OCI-LY7 (cell line): ENCODE data around the gene SRPRA. TPM values are rescaled to one million over a fixed set of nuclear protein-coding genes. Genes with fewer than 3 reads are reported as not detected.
A peak's percentile ranks its signal among the peaks of the same experiment; 100 is the strongest.
"Not testable (repeated sequence)": the region's sequence is repeated elsewhere in the genome, so short reads cannot be mapped to it uniquely, and the experiment has no call there.

Source experiments
- BruUV-seq: library from RNA; stranded (reverse); fragments of 400-500 nt; replicated peaks from 2 replicates; lab custom pipeline; 2021; lab: Mats Ljungman, UMichigan
- CTCF ChIA-PET: fragments of 300-600 bp; sonication (Branson Sonifier 250); formaldehyde crosslinking; loops from one replicate; lab custom pipeline; 2022; ENCODE audit warnings: antibody characterized with exemption; ENCODE audit not compliant: unreplicated experiment; lab: Charles Lee
- POLR2A ChIA-PET: fragments of 300-600 bp; sonication (Branson Sonifier 250); formaldehyde crosslinking; loops from one replicate; lab custom pipeline; 2022; ENCODE audit warnings: antibody characterized with exemption; lab: Charles Lee
- DNase-seq: peaks from one replicate; pipeline ENCODE4 v3.0.0-alpha.2; 2015; ENCODE audit warnings: low spot score
- H2AFZ ChIP-seq: fragments of 200-600 bp; sonication (generic), shearing (Covaris generic); 2 replicates; pipeline ENCODE4 v1.6.1; 2014; ENCODE audit warnings: mild to moderate bottlenecking, antibody characterized with exemption, low read length, moderate library complexity
- H3K27ac ChIP-seq: fragments of 200-600 bp; sonication (generic); 2 replicates; pipeline ENCODE4 v1.5.1; 2014; ENCODE audit warnings: mixed run types, low read depth, mild to moderate bottlenecking, moderate library complexity, low read length, inconsistent platforms; ENCODE audit not compliant: poor library complexity, severe bottlenecking
- H3K36me3 ChIP-seq: fragments of 200-600 bp; sonication (generic); 2 replicates; pipeline ENCODE4 v1.6.1; 2014; ENCODE audit warnings: mild to moderate bottlenecking, antibody characterized with exemption, low read length, moderate library complexity, mixed read lengths; ENCODE audit not compliant: insufficient read depth
- H3K4me1 ChIP-seq: fragments of 200-600 bp; sonication (generic); 2 replicates; pipeline ENCODE4 v1.5.1; 2014; ENCODE audit warnings: mild to moderate bottlenecking, low read length; ENCODE audit not compliant: insufficient read depth, poor library complexity, severe bottlenecking
- H3K4me2 ChIP-seq: fragments of 200-600 bp; sonication (generic); 2 replicates; pipeline ENCODE4 v1.6.1; 2014; ENCODE audit warnings: mild to moderate bottlenecking, low read length
- H3K4me3 ChIP-seq: fragments of 200-600 bp; sonication (generic); 2 replicates; pipeline ENCODE4 v1.5.1; 2014; ENCODE audit warnings: mild to moderate bottlenecking, low read depth, low read length; ENCODE audit not compliant: poor library complexity, severe bottlenecking
- H3K79me2 ChIP-seq: fragments of 200-600 bp; sonication (generic); 2 replicates; pipeline ENCODE4 v1.6.1; 2016; ENCODE audit warnings: low read depth, mild to moderate bottlenecking, low read length, moderate library complexity, mixed read lengths; ENCODE audit not compliant: insufficient read depth
- H3K9me2 ChIP-seq: fragments of 200-600 bp; sonication (generic); 2 replicates; pipeline ENCODE4 v1.6.1; 2016; ENCODE audit warnings: mild to moderate bottlenecking, low read length, mixed read lengths; ENCODE audit not compliant: insufficient read depth
- H3K9me3 ChIP-seq: fragments of 200-600 bp; sonication (generic); 2 replicates; pipeline ENCODE4 v1.6.1; 2014; ENCODE audit warnings: mild to moderate bottlenecking, mixed run types, low read length, mixed read lengths
- H4K20me1 ChIP-seq: fragments of 200-600 bp; sonication (generic); 2 replicates; pipeline ENCODE4 v1.6.1; 2014; ENCODE audit warnings: mild to moderate bottlenecking, antibody characterized with exemption, low read length, moderate library complexity, mixed read lengths; ENCODE audit not compliant: insufficient read depth
- EZH2phosphoT487 ChIP-seq: fragments of 200-600 bp; sonication (generic); IDR thresholded peaks from 2 replicates; pipeline ENCODE4 v1.6.1; 2018; ENCODE audit warnings: low read depth, borderline replicate concordance, mild to moderate bottlenecking, mixed run types, antibody characterized with exemption, low read length, moderate library complexity, mixed read lengths
- intact Hi-C: fragments of 100-400 bp; cut with micrococcal nuclease; formaldehyde crosslinking; loops from one replicate; pipeline ENCODE4 v1.10.0; 2022; ENCODE audit not compliant: unreplicated experiment
- total RNA-seq, 2 experiments: library from RNA; depleted of rRNA in 1 of 2; stranded (reverse); fragments of >200 nt in 1 of 2; shearing (Covaris generic) in 1 of 2; gene quantifications; 2 replicates each; pipeline ENCODE4 v1.2.3, GENCODE V29; 2014 to 2022
- TF ChIP-seq, protein P1 (sequence below): fragments of 200-600 bp; sonication (generic); conservative IDR thresholded peaks from 2 replicates; pipeline ENCODE4 v1.5.1; 2014; ENCODE audit warnings: mild to moderate bottlenecking, antibody characterized with exemption, low read length, moderate library complexity, mixed read lengths

SRPRA gene
- total RNA-seq, 2 experiments from 2014 or later = 62.9 to 100 TPM

DNA sequence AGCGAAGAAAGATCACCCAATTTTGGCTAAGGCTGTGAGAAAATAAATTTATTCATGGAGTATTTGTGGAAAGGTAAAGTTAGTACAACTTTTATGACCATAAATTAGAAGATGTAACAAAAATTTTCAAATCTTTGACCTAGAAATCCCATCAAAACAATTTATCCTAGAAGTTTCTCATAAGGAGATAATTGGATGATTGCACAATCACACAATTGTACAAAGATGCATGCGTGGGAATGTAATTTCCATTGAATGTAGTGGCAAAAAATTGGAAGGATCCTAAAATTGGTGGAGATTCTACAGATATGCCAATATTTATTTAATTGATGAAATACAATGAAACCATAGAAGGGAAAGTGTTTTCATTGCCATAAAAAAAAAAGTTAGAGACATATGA, 11.6 kb downstream of the SRPRA start:
- no peak for TF ChIP-seq EZH2phosphoT487
- TF ChIP-seq, protein P1, sequence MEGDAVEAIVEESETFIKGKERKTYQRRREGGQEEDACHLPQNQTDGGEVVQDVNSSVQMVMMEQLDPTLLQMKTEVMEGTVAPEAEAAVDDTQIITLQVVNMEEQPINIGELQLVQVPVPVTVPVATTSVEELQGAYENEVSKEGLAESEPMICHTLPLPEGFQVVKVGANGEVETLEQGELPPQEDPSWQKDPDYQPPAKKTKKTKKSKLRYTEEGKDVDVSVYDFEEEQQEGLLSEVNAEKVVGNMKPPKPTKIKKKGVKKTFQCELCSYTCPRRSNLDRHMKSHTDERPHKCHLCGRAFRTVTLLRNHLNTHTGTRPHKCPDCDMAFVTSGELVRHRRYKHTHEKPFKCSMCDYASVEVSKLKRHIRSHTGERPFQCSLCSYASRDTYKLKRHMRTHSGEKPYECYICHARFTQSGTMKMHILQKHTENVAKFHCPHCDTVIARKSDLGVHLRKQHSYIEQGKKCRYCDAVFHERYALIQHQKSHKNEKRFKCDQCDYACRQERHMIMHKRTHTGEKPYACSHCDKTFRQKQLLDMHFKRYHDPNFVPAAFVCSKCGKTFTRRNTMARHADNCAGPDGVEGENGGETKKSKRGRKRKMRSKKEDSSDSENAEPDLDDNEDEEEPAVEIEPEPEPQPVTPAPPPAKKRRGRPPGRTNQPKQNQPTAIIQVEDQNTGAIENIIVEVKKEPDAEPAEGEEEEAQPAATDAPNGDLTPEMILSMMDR = no peak
- no peaks in the 10 kb centered on the region for H3K79me2 ChIP-seq
- ChIA-PET POLR2A (no interaction called here), CTCF (no interaction called here)
- H4K20me1 ChIP-seq = no peaks in the 10 kb centered on the region
- no peak overlapping the region for H3K27ac ChIP-seq
- H3K4me2 ChIP-seq = no peak overlapping the region
- no peak overlapping the region for H2AFZ ChIP-seq
- H3K9me2 ChIP-seq = no peaks in the 10 kb centered on the region
- H3K4me1 ChIP-seq = no peaks in the 10 kb centered on the region
- TSS peak; percentile 44 for BruUV-seq
- no peak overlapping the region for H3K4me3 ChIP-seq
- peaks cover 81% of the 10 kb centered on the region for H3K36me3 ChIP-seq
- no peak for DNase-seq
- H3K9me3 ChIP-seq = no peaks in the 10 kb centered on the region
- intact Hi-C loops = no loop called here

DNA sequence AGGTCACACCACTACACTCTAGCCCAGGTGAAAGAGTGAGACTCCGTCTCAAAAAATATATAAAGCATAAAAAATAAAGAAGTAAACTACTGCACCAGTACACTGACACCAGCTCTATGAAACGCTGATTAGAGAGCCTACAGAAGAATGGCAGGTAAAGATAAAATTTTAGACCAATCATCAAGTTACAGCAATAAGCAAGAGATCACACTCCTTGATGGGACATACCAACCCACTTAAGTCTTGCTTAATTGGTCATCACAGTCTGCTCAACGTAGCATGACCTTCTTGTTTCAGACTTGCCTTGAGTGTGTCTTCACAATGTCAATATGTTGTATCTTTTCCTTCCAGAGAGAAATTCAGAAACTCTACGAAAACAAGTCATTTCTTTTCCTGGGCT, 12.5 kb downstream of the SRPRA start:
- DNase-seq = no peak
- Histone ChIP-seq H3K9me3 (no peaks in the 10 kb centered on the region), H3K4me2 (no peak overlapping the region), H4K20me1 (no peaks in the 10 kb centered on the region), H3K79me2 (no peaks in the 10 kb centered on the region), H3K4me1 (no peaks in the 10 kb centered on the region), H3K27ac (no peak overlapping the region), H3K9me2 (no peaks in the 10 kb centered on the region), H3K4me3 (no peak overlapping the region), H3K36me3 (peaks cover 76% of the 10 kb centered on the region), H2AFZ (no peak overlapping the region)
- TF ChIP-seq, protein P1 = no peak
- no peak for TF ChIP-seq EZH2phosphoT487
- CTCF ChIA-PET = no interaction called here
- POLR2A ChIA-PET = interaction anchor here (0.6 kb wide), 2 partner anchors 236 to 626 kb away, joined by 3 to 6 read pairs; no protein-coding TSS in a partner anchor
- intact Hi-C loops = no loop called here
- BruUV-seq = no TSS peak

DNA sequence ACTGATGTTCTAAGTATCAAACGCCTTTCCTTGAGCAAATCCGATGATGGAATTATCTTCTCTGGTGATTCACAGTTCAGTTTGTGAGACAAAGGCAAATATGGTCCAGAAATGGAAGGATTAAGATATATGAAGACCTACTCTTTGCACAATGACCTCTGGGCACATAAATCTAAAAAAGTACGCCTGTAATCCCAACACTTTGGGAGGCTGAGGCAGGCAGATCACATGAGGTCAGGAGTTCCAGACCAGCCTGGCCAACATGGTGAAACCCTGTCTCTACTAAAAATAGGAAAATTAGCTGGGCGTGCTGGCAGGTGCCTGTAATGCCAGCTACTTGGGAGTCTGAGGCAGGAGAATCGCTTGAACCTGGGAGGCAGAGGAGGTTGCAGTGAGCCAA, 13.2 kb downstream of the SRPRA start:
- H3K9me2 ChIP-seq, H3K4me3 ChIP-seq, H2AFZ ChIP-seq, BruUV-seq, DNase-seq, H3K27ac ChIP-seq, intact Hi-C loops, H4K20me1 ChIP-seq, H3K79me2 ChIP-seq, H3K4me1 ChIP-seq, CTCF ChIA-PET, H3K9me3 ChIP-seq, POLR2A ChIA-PET, H3K4me2 ChIP-seq: not testable (repeated sequence)
- H3K36me3 ChIP-seq = peaks cover 72% of the 10 kb centered on the region
